PFSK-1 (cell line): ENCODE measurements around the gene UIMC1.

ENCODE experiments used
- FOXP2 ChIP-seq: optimal IDR thresholded peaks from 2 replicates; pipeline ENCODE3; 2011; ENCODE audit warnings: borderline replicate concordance, control low read depth, inconsistent platforms; ENCODE audit not compliant: insufficient read depth; ENCODE audit errors: extremely low read length, extremely low read depth
- POLR2AphosphoS5 ChIP-seq: IDR thresholded peaks from 2 replicates; pipeline ENCODE4 v1.6.1; 2012; ENCODE audit warnings: low read depth, mild to moderate bottlenecking, control low read depth, low read length, moderate library complexity
- REST ChIP-seq, 2 experiments: IDR thresholded peaks; 2 replicates each; pipeline versions ENCODE4 v1.6.1 to v1.8.0; 2011 to 2012; ENCODE audit warnings: low read depth in 2 of 2, low read length in 2 of 2, control low read depth in 1 of 2, inconsistent platforms in 1 of 2, mild to moderate bottlenecking in 1 of 2, moderate library complexity in 1 of 2; ENCODE audit not compliant: insufficient read depth in 1 of 2
- SIN3A ChIP-seq: IDR thresholded peaks from 2 replicates; pipeline ENCODE4 v1.6.1; 2012; ENCODE audit warnings: mild to moderate bottlenecking, low read length, moderate library complexity, borderline replicate concordance; ENCODE audit not compliant: insufficient read depth
- TAF1 ChIP-seq: IDR thresholded peaks from 2 replicates; pipeline ENCODE4 v1.6.1; 2012; ENCODE audit warnings: low read length, control low read depth, borderline replicate concordance; ENCODE audit not compliant: insufficient read depth

GRCh38 chr5:176902911-176903664 lies 103.5 kb downstream of the UIMC1 start:
- TF ChIP-seq REST (IDR thresholded peaks at IDR 0.05; ENCODE audit: insufficient read depth in 1 of 2, low read depth in 2 of 2, low read length in 2 of 2): no peak
- TF ChIP-seq SIN3A: no peak
- TF ChIP-seq POLR2AphosphoS5: no peak
- no peak for TF ChIP-seq TAF1
- no peak for TF ChIP-seq FOXP2
